ENCODE data around the gene PICALM. TPM values are rescaled to one million over a fixed set of nuclear protein-coding genes. Genes with fewer than 3 reads are reported as not detected.
A peak's percentile ranks its signal among the peaks of the same experiment; 100 is the strongest.

The PICALM gene
- total and polyA plus RNA-seq, 4 donors: 19.3 to 317 (median 108) TPM

- Histone ChIP-seq H3K4me1 (ENCODE audit: control insufficient read depth in 4 of 4, insufficient read depth in 4 of 4, low read length in 3 of 4) (peaks cover 10 to 44% (median 30%) of the 10 kb centered on the region in 4 donors), H3K9me3 (ENCODE audit: control insufficient read depth in 4 of 4, low read length in 3 of 4) (no peaks in the 10 kb centered on the region), H3K36me3 (ENCODE audit: control insufficient read depth in 4 of 4, insufficient read depth in 3 of 4, low read depth in 1 of 4, low read length in 3 of 4) (peaks cover 0 to 1% (median 0%) of the 10 kb centered on the region in 4 donors), H3K9ac (ENCODE audit: low read depth in 1 of 2, low read length in 2 of 2) (no peak overlapping the region), H3K27me3 (ENCODE audit: control insufficient read depth in 4 of 4, insufficient read depth in 4 of 4, low read length in 3 of 4) (no peaks in the 10 kb centered on the region), H3K4me3 (ENCODE audit: low read depth in 1 of 3, low read length in 3 of 3) (no peak overlapping the region), H3K27ac (ENCODE audit: low read depth in 1 of 2, low read length in 2 of 2) (peak overlapping the region in 1 of 2 donors; percentile 1)
- 66% methylated on average over 11 of the region's 11 CpGs for WGBS
- no peak for DNase-seq (ENCODE audit: low spot score)
- TF ChIP-seq YY1 (IDR thresholded peaks at IDR 0.05) (no peak), NR2F2 (IDR thresholded peaks at IDR 0.05) (no peak), RXRA (IDR thresholded peaks at IDR 0.05) (no peak), SP1 (IDR thresholded peaks at IDR 0.05) (no peak), MAX (IDR thresholded peaks at IDR 0.05) (no peak), FOXA2 (IDR thresholded peaks at IDR 0.05) (no peak), RAD21 (IDR thresholded peaks at IDR 0.05) (no peak), ATF3 (IDR thresholded peaks at IDR 0.05) (no peak), REST (IDR thresholded peaks at IDR 0.05) (no peak), HNF4A (conservative IDR thresholded peaks at IDR 0.05) (no peak), ZBTB33 (IDR thresholded peaks at IDR 0.05) (no peak), EGR1 (IDR thresholded peaks at IDR 0.05; ENCODE audit: low read depth in 2 of 2) (no peak), CTCF (IDR thresholded peaks at IDR 0.05; ENCODE audit: low read depth, low read length, missing input control) (no peak), FOXA1 (IDR thresholded peaks at IDR 0.05) (no peak), HNF4G (IDR thresholded peaks at IDR 0.05) (no peak), TAF1 (conservative IDR thresholded peaks at IDR 0.05) (no peak), JUND (IDR thresholded peaks at IDR 0.05) (no peak), GABPA (IDR thresholded peaks at IDR 0.05 in 1 of 2, conservative IDR thresholded peaks at IDR 0.05 in 1 of 2) (no peak)
These were observed 7.2 kb downstream of the PICALM start for GRCh38 chr11:86061483-86062205.

Measured in liver (tissue), 9 donors.